HG02970 (cell line): ENCODE data around the gene CYP4A11.
"Not testable (repeated sequence)": the region's sequence is repeated elsewhere in the genome, so short reads cannot be mapped to it uniquely, and the experiment has no call there.

ENCODE experiments used
- ATAC-seq: cut with Tn5 transposase; IDR thresholded peaks from one replicate; pipeline ENCODE4 v1.9.1; 2021; ENCODE audit warnings: mild to moderate bottlenecking, moderate library complexity, moderate number of reproducible peaks; ENCODE audit not compliant: unreplicated experiment, low FRiP score

CYP4A11 gene

DNA sequence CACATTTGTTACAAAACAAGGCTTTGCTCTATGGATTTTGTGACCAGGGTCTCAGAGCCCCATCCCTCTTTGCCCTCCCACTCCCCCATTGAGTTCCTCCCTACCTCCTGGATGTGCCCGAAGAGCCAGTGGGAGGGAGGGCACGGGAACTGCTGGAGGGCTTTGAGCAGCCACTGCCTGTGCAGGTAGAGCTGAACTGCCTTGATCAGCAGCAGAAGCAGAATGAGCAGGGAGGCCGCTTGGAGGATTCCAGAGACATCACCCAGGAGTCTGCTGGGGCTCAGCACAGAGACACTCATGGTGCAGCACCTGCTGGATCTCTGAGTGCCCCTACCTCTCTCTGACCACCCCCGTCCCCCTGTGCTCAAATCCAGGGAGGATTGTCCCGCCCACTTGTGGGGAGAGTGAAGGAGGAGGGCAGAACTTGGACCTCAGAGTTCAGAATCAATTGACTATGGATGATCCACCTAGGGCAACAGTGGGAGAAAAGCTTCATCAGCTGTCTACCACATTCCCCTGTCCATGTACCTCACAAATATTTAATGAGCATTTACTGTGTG lies at the start of gene CYP4A11:
TSS of gene CYP4A11 (minus strand) at position 342 of the 560 bp plus-strand sequence. CDS start at position 299, 43 bp downstream.
- no peak for ATAC-seq

DNA sequence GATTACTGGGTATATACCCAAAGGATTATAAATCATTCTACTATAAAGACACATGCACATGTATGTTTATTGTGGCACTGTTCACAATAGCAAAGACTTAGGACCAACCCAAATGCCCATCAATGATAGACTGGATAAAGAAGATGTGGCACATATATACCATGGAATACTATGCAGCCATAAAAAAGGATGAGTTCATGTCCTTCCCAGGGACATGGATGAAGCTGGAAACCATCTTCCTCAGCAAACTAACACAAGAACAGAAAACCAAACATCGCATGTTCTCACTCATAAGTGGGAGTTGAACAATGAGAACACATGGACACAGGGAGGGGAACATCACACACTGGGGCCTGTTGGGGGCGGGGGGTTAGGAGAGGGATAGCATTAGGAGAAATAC lies 49.3 kb upstream of the CYP4A11 start:
- ATAC-seq: not testable (repeated sequence)

- ATAC-seq: no peak
Measured at GRCh38 chr1:46983830-46984586, 42.7 kb upstream of the CYP4A11 start.

- no peak for ATAC-seq
Measured at GRCh38 chr1:46983166-46983829, 42.0 kb upstream of the CYP4A11 start.

- ATAC-seq: no peak
Measured at GRCh38 chr1:46969014-46969619, 27.8 kb upstream of the CYP4A11 start.

- ATAC-seq: not testable (repeated sequence)
Measured at GRCh38 chr1:46962272-46962671, 21.0 kb upstream of the CYP4A11 start.

DNA sequence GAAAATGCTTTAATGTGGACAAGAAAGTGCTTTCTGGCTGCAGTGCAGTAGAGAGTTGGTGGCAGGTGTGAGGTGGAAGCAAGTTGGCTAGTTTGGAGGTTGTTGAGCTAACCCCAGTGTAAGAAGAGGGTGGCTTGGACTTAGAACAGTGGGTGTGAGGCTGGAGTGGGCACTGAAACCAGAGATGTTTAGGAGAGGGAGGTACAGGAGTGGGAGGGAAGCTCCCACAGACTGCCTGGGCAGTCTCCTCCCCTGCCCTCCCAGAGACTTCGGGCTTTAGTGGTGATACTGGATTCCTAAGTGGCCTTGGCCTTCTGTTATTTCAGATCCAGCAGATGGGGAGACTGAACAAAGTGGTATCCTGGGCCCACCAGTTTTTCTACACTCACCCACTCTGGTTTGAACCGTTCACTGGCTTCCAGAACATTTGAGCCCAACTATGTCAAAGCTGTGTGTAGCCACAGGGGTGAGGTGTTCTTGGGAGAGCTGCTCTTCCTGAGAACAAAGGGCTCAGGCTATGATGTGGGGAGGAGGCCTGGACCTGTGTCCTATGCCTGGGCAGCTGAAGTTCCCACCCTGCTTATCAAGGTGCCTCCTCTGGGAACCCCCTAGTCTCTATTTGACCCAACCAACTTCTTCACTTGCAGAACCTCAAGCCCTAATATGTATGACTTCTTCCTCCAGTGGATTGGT lies 19.9 kb upstream of the CYP4A11 start:
- ATAC-seq: no peak

GRCh38 chr1:46960250-46960649 lies 19.0 kb upstream of the CYP4A11 start:
- no peak for ATAC-seq

DNA sequence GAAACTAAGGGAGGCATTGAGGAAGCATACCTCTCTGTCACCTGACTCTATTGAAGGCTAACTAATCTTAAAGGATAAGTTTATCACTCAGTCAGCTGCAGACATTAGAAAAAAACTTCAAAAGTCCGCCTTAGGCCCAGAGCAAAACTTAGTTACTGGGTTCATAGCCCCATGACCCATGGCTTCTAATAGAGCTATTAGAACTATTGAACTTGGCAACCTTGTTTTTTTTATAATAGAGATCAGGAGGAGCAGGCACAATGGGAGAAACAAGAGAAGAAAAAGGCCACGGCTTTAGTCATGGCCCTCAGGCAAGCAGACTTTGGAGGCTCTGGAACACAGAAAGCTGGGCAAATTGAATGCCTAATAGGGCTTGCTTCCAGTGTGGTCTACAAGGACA lies 13.8 kb upstream of the CYP4A11 start:
- ATAC-seq: not testable (repeated sequence)

DNA sequence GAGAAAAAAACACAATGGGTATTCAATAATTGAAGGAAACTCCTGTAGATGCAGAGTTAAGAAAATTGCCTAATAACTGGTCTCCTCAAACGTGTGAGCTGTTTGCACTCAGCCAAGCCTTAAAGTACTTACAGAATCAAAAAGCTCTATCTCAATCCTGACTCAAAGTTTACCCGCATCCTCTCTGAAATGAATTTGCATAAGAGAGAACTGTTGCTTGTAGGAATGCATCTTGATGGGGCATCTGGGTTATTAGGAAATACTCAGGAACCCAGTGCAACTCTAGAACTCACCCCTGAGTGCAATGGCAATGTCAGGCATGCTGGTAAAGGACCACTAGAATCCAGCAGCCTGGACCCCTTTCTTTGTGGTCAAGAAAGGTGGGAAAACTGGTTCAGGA lies 12.6 kb upstream of the CYP4A11 start:
- ATAC-seq: not testable (repeated sequence)

GRCh38 chr1:46949417-46949666 lies 8.1 kb upstream of the CYP4A11 start:
- not testable (repeated sequence) for ATAC-seq

GRCh38 chr1:46948629-46949416 lies 7.5 kb upstream of the CYP4A11 start:
- no peak for ATAC-seq

DNA sequence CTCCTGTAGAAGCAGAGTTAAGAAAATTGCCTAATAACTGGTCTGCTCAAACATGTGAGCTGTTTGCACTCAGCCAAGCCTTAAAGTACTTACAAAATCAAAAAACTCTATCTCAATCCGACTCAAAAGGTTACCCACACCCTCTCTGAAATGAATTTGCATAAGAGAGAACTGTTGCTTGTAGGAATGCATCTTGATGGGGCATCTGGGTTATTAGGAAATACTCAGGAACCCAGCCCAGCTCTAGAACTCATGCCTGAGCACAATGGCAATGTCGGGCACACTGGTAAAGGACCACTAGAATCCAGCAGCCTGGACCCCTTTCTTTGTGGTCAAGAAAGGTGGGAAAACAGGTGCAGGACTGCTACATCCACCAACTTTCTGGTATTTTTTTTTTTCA lies 6.4 kb upstream of the CYP4A11 start:
- ATAC-seq: not testable (repeated sequence)

GRCh38 chr1:46942086-46942485 lies 810 bp upstream of the CYP4A11 start:
- no peak for ATAC-seq

GRCh38 chr1:46940307-46940706 lies 969 bp downstream of the CYP4A11 start:
- ATAC-seq: no peak

GRCh38 chr1:46937270-46937669 lies 4.0 kb downstream of the CYP4A11 start:
- ATAC-seq: no peak

- ATAC-seq: no peak
Measured at GRCh38 chr1:46936788-46937187, 4.5 kb downstream of the CYP4A11 start.

- ATAC-seq: not testable (repeated sequence)
Measured at GRCh38 chr1:46934852-46935251, 6.4 kb downstream of the CYP4A11 start.

- not testable (repeated sequence) for ATAC-seq
Measured at GRCh38 chr1:46932020-46932419, 9.3 kb downstream of the CYP4A11 start.

- ATAC-seq: no peak
Measured at GRCh38 chr1:46931151-46931550, 10.1 kb downstream of the CYP4A11 start.
